MM.1S (cell line): ENCODE data around the gene BAAT.

ENCODE experiments used
- EZH2 ChIP-seq: fragments of 300-600 bp; sonication (generic); optimal IDR thresholded peaks from 2 replicates; pipeline ENCODE3; 2017; ENCODE audit warnings: low read depth, mild to moderate bottlenecking, antibody characterized with exemption, low read length, mixed read lengths
- EZH2phosphoT487 ChIP-seq: fragments of 300-600 bp; sonication (generic); IDR thresholded peaks from 2 replicates; pipeline ENCODE4 v1.6.1; 2018; ENCODE audit warnings: antibody characterized with exemption, low read length
- TF ChIP-seq, protein P1 (sequence below): fragments of 300-600 bp; sonication (generic); IDR thresholded peaks from 2 replicates; pipeline ENCODE4 v1.5.1; 2016; ENCODE audit warnings: antibody characterized with exemption, low read length, mixed read lengths

DNA sequence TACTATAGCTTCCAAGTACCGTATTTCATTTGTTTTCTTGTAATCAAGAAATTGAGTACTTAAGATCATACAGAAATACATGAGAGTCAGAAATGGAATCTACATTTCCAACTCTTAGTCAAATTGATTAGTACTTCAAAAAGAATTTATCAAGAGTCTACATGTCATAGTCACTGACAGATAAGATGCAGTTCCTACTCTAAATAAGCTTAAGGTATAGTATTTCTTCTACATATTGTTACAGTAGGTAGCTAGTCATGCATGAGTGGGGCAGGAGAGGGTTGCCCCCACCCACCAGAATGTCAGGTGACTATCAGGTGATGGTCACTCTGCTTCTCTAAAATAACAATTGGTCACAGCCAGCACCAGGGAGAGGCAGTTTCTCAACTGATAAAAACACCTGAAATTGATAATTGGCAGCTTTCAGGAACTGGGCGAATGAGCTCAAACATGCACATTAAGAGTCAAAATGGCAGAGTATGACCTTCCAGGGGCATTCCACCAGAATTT lies 2.9 kb downstream of the BAAT start:
- TF ChIP-seq, protein P1, sequence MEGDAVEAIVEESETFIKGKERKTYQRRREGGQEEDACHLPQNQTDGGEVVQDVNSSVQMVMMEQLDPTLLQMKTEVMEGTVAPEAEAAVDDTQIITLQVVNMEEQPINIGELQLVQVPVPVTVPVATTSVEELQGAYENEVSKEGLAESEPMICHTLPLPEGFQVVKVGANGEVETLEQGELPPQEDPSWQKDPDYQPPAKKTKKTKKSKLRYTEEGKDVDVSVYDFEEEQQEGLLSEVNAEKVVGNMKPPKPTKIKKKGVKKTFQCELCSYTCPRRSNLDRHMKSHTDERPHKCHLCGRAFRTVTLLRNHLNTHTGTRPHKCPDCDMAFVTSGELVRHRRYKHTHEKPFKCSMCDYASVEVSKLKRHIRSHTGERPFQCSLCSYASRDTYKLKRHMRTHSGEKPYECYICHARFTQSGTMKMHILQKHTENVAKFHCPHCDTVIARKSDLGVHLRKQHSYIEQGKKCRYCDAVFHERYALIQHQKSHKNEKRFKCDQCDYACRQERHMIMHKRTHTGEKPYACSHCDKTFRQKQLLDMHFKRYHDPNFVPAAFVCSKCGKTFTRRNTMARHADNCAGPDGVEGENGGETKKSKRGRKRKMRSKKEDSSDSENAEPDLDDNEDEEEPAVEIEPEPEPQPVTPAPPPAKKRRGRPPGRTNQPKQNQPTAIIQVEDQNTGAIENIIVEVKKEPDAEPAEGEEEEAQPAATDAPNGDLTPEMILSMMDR, result no peak
- no peak for TF ChIP-seq EZH2
- no peak for TF ChIP-seq EZH2phosphoT487
